PC-9 (cell line): ENCODE results near the gene MAEL. TPM values are rescaled to one million over a fixed set of nuclear protein-coding genes. Genes with fewer than 3 reads are reported as not detected.

Experiments used
- BruUV-seq: library from RNA; stranded (reverse); fragments of 400-500 nt; replicated peaks from 2 replicates; lab custom pipeline; 2021; lab: Mats Ljungman, UMichigan
- CTCF ChIA-PET: fragments of 300-600 bp; sonication (Branson Sonifier 250); formaldehyde crosslinking; loops from one replicate; lab custom pipeline; 2022; ENCODE audit warnings: antibody characterized with exemption; lab: Charles Lee
- POLR2A ChIA-PET: fragments of 300-600 bp; sonication (Branson Sonifier 250); formaldehyde crosslinking; loops from one replicate; lab custom pipeline; 2022; ENCODE audit warnings: antibody characterized with exemption; ENCODE audit not compliant: unreplicated experiment; lab: Charles Lee
- DNase-seq, 2 experiments: peaks; one replicate each; pipeline versions ENCODE4 v3.0.0 to v3.0.0-alpha.2; 2015 to 2022; ENCODE audit warnings: mixed read lengths in 1 of 2
- H2AFZ ChIP-seq: fragments of 200-600 bp; sonication (generic); 2 replicates; pipeline ENCODE4 v1.8.1; 2017; ENCODE audit warnings: antibody characterized with exemption
- H3F3A ChIP-seq: fragments of 200-600 bp; sonication (generic); 2 replicates; pipeline ENCODE4 v1.8.1; 2017; ENCODE audit warnings: antibody characterized with exemption, mild to moderate bottlenecking, low read depth; ENCODE audit not compliant: insufficient read depth
- H3K27ac ChIP-seq: fragments of 200-600 bp; sonication (generic); 2 replicates; pipeline ENCODE4 v1.6.1; 2016; ENCODE audit warnings: mixed run types
- H3K27me3 ChIP-seq: fragments of 200-600 bp; sonication (generic); 2 replicates; pipeline ENCODE4 v1.6.1; 2016; ENCODE audit warnings: low read depth, mixed run types; ENCODE audit not compliant: insufficient read depth
- H3K36me3 ChIP-seq: fragments of 200-600 bp; sonication (generic); 2 replicates; pipeline ENCODE4 v1.6.1; 2016; ENCODE audit warnings: low read depth, mixed run types
- H3K4me1 ChIP-seq: fragments of 200-600 bp; sonication (generic); replicated peaks from 2 replicates; pipeline ENCODE4 v1.6.1; 2016; ENCODE audit warnings: mixed run types; ENCODE audit not compliant: insufficient read depth
- H3K4me2 ChIP-seq: fragments of 200-600 bp; sonication (generic); 2 replicates; pipeline ENCODE4 v1.6.1; 2017; ENCODE audit warnings: mixed run types
- H3K4me3 ChIP-seq: fragments of 200-600 bp; sonication (generic); 2 replicates; pipeline ENCODE4 v1.6.1; 2016; ENCODE audit warnings: mixed run types
- H3K79me2 ChIP-seq: fragments of 200-600 bp; sonication (generic); 2 replicates; pipeline ENCODE4 v1.6.1; 2017; ENCODE audit warnings: low read depth, mixed run types
- H3K9me2 ChIP-seq: fragments of 200-600 bp; sonication (generic); 2 replicates; pipeline ENCODE4 v1.8.1; 2017; ENCODE audit warnings: mild to moderate bottlenecking; ENCODE audit not compliant: insufficient read depth
- H3K9me3 ChIP-seq: fragments of 200-600 bp; sonication (generic); 2 replicates; pipeline ENCODE4 v1.8.1; 2016; ENCODE audit warnings: low read depth; ENCODE audit not compliant: insufficient read depth
- H4K20me1 ChIP-seq: fragments of 200-600 bp; sonication (generic); 2 replicates; pipeline ENCODE4 v1.8.1; 2017; ENCODE audit not compliant: insufficient read depth
- CTCF ChIP-seq: fragments of 200-600 bp; sonication (generic); conservative IDR thresholded peaks from 2 replicates; pipeline ENCODE4 v1.6.1; 2017; ENCODE audit warnings: mixed run types, antibody characterized with exemption, mild to moderate bottlenecking, moderate library complexity
- EZH2 ChIP-seq: fragments of 200-600 bp; sonication (generic); IDR thresholded peaks from 2 replicates; pipeline ENCODE4 v1.8.0; 2017; ENCODE audit warnings: antibody characterized with exemption, low read depth
- intact Hi-C: fragments of 100-400 bp; cut with micrococcal nuclease; formaldehyde crosslinking; loops from one replicate; pipeline ENCODE4 v1.10.0; 2022; ENCODE audit not compliant: unreplicated experiment
- total RNA-seq: library from RNA; stranded (reverse); gene quantifications from 2 replicates; pipeline ENCODE4 v1.2.3, GENCODE V29; 2021

The MAEL gene
- total RNA-seq, 1 experiment from 2014 or later = not detected

DNA sequence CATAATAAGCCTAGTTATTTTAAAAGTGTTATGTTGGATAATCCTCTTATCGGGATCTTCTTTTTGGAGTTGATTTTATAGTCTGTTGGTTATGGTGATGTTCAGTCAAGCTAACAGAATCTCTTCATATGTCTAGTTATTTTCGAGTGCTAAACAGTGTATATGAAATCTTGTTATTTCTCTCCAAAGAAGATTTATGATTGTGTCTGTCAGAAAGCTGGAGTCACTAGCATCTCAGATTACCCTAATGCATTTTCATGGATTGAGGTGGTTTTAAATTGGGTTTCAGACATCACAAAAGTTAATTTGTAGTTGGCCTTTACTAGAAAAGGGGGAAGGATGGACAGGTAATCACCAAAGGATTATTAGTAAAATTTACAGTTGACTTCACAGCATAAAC, 13.3 kb downstream of the MAEL start:
- H3K4me2 ChIP-seq = no peak overlapping the region
- intact Hi-C loops = no loop called here
- no peaks in the 10 kb centered on the region for H3K4me1 ChIP-seq
- 0 out of 2 replicates have a peak, but pooled peaks cover 4% of the 10 kb centered on the region for H3K27me3 ChIP-seq
- H3F3A ChIP-seq = no peaks in the 10 kb centered on the region
- no peaks in the 10 kb centered on the region for H3K9me3 ChIP-seq
- BruUV-seq = no TSS peak
- H2AFZ ChIP-seq = no peak overlapping the region
- no peak overlapping the region for H3K27ac ChIP-seq
- DNase-seq = no peak
- ChIA-PET CTCF (no interaction called here), POLR2A (no interaction called here)
- no peak overlapping the region for H3K4me3 ChIP-seq
- H4K20me1 ChIP-seq = no peaks in the 10 kb centered on the region
- no peaks in the 10 kb centered on the region for H3K79me2 ChIP-seq
- no peaks in the 10 kb centered on the region for H3K36me3 ChIP-seq
- TF ChIP-seq EZH2 = no peak
- no peak for TF ChIP-seq CTCF
- H3K9me2 ChIP-seq = peaks cover 8% of the 10 kb centered on the region; the same call in 1 of the 2 replicates

GRCh38 chr1:167003711-167004110, 14.6 kb downstream of the MAEL start:
- intact Hi-C loops = no loop called here
- no peak overlapping the region for H2AFZ ChIP-seq
- H3K9me3 ChIP-seq = no peaks in the 10 kb centered on the region
- TF ChIP-seq EZH2 = no peak
- TF ChIP-seq CTCF = no peak
- ChIA-PET CTCF (no interaction called here), POLR2A (no interaction called here)
- no peak for DNase-seq
- H3K4me3 ChIP-seq = no peak overlapping the region
- H3K4me2 ChIP-seq = no peak overlapping the region
- no peak overlapping the region for H3K27ac ChIP-seq
- H3K9me2 ChIP-seq = peaks cover 8% of the 10 kb centered on the region; the same call in 1 of the 2 replicates
- no peaks in the 10 kb centered on the region for H3K4me1 ChIP-seq
- BruUV-seq = no TSS peak
- H3K79me2 ChIP-seq = no peaks in the 10 kb centered on the region
- no peaks in the 10 kb centered on the region for H3F3A ChIP-seq
- H3K36me3 ChIP-seq = no peaks in the 10 kb centered on the region
- no peaks in the 10 kb centered on the region for H4K20me1 ChIP-seq
- H3K27me3 ChIP-seq = no peaks in the 10 kb centered on the region

DNA sequence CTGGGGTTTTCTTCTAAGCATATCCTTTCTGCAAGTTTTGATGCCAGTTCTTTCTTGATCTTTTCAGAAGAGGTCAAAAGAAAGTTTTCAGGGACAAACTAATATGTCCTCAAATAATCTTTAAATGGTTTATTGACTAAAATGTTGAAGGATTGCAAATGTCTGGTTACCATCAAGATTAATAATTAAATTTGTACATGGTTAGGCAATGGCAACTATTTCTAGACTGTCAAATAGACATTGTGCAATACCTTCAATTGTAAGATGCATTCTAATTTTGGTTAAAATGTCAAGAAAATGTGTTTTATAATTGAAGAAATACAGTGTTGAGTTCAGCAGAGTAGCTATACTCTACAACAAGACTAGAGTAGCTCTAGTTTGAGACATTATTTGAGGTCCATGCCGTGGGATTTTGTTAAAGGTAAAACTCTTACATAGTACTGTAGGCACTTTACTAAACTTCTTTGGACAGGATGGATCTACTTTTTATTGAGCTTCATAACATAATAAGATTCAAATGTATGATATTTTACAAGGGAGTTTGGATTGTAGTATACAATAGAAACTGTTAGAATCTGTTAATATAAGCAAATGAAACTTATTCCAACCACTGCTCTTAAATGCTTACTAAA, 22.6 kb downstream of the MAEL start:
- Histone ChIP-seq H3K27me3 (no peaks in the 10 kb centered on the region; the same call in 1 of the 2 replicates), H3K27ac (no peak overlapping the region), H3K9me2 (no peaks in the 10 kb centered on the region), H3K79me2 (no peaks in the 10 kb centered on the region), H3K4me3 (no peak overlapping the region), H3K4me2 (no peak overlapping the region), H3K4me1 (no peaks in the 10 kb centered on the region), H3K9me3 (no peaks in the 10 kb centered on the region; the same call in none of the 2 replicates), H2AFZ (no peak overlapping the region), H3K36me3 (no peaks in the 10 kb centered on the region), H3F3A (no peaks in the 10 kb centered on the region), H4K20me1 (no peaks in the 10 kb centered on the region)
- no peak for DNase-seq
- intact Hi-C loops = no loop called here
- TF ChIP-seq CTCF (no peak), EZH2 (no peak)
- POLR2A ChIA-PET = no interaction called here
- CTCF ChIA-PET = no interaction called here
- BruUV-seq = no TSS peak
